GM20431 (cell line): ENCODE data around the gene LINC00305.

Experiments used
- in situ Hi-C: fragments of 300-500 bp; cut with MseI, MboI; formaldehyde crosslinking; loops from one replicate; pipeline ENCODE4 v1.15.0; 2020; ENCODE audit warnings: low sequenced_read_pairs; ENCODE audit not compliant: unreplicated experiment

LINC00305 gene

DNA sequence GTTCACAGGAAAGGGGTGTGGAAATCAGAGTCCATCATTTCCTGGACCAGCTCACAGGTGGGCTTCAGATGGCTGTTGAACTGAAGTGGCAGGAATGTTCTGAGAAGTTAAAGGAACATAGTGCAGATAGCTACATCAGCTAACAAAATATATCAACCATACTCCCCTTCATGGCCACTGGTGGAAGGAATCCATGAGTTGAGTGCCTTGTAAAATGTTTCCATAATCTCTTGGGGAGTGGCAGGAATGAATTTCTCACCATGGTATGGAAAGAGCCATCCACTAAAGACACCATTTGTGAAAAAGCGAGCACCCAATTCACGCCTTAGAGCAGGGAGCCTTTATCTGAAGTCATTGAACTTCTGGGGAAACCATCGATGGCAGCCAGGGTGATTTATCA, at the start of gene LINC00305:
Gene LINC00305 (minus strand): TSS at position 101 of the 400 bp plus-strand sequence.
- in situ Hi-C loops, result no loop called here

DNA sequence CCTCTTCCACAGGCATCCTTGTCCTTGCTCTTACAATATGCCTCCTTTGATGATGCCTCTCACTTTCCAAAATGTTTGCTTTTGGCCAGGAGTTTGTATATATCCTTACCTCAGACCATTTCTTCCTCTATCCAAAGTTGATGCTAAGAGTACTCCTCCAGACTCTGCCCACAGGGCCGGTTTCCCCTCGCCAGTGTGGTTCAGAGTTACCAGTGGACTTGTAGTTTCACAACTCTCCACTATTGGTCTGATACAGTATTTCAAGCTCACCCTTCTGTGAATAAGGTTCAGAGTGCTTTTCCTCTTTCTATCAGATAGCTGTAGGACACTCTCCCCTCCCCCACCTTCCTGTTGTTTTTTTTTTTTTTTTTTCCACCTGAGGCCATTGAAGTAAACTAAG, 42.2 kb upstream of the LINC00305 start:
- in situ Hi-C loops, result no loop called here

DNA sequence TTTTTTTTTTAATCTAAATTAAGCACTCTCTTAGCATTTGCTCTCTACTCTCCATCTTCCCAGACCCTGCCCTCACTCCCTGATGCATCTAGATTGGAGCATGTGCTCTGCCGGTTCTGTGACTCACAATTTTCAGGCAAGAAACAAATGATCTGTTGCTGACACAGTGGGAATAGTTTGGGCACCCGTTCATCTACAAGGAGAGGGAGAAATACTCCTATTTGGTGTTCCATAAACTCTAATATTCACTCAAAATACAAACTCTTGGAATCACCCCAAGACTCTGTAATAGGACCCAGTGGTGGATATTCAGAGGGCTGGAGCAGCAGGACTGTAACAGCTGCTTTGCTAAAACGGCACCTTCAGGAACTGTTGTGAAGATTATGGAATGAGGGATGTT, 37.1 kb upstream of the LINC00305 start:
- in situ Hi-C loops, result no loop called here

DNA sequence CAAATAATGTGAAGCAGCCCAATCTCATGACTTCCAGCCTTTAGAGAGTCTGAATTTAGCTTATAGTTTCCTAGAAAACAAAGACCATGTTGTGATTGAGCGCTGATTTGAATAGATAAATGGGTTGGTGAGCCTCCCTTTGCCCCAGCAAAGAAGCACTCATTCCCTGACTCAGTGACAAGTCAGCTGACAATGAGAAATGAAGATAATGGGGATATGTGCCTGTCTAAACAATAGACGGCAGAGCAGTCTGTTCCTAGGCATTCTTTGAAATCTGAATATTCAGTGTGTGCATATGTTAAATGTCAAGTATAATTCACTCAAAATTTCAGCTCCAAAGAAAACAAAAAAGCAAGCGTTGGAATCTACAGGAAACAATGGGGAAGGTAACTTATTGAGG, 34.8 kb upstream of the LINC00305 start:
- in situ Hi-C loops, result no loop called here

DNA sequence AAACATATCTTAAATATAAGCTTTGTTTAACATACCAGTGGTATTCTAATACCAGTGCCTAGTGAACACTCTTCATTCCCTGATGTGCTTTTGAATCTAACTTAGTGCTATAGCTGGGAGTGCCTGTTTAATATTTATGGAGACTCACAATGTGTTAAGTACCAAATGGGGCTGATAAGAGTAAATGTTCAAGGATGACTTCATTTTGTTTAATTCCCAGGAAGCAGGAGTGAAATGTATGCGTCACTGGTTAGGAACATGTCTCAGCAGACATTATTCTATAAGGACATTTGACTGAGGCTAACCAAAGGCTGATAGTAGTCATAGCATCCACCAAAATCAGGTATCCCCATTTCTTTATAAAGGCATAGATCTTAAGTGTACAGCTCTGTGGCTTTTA, 31.7 kb upstream of the LINC00305 start:
- in situ Hi-C loops, result no loop called here

DNA sequence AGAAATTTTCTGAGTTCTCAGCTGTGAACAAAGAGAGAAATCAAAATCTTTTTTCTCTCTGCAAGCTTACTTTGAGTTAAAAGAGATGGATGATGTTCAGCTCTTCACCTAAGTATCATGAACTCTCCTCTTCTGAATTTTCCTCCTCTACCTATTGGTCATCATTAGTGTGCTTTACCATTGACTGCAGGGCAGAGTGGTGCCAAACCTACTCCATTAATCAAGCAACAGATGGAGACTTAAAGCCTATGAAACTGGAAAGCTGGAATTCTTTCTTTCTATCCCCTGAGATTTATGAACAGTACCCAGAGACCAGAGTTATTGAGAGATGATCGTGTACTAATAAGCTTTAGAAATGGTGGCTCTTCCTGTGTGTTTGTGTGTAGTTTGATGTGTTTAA, 31.3 kb upstream of the LINC00305 start:
- in situ Hi-C loops, result no loop called here

DNA sequence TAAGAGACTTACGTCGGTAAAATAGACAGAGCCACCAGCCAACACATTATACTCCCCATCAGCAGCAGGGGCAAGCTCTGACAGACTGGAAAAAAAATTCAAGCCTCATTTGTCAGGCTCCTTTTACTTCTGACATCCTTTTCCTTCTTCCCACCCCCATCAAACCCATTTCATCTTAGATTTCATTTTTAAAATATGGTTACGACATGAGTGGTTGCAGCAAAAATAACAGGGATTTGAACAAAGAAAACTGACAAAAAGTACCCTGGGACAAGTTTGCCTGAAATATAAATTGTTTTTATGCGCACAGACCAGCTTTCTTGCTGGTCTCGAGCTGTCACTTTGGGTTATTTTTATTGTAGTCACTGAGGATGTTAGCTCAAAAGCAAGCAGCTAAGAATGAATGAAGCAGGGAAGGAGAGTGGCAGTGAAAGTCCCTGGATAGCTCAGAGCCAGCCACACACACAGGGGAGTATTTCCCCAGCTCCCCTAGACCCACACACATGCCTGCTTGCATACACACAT, 30.7 kb upstream of the LINC00305 start:
- in situ Hi-C loops, result no loop called here

DNA sequence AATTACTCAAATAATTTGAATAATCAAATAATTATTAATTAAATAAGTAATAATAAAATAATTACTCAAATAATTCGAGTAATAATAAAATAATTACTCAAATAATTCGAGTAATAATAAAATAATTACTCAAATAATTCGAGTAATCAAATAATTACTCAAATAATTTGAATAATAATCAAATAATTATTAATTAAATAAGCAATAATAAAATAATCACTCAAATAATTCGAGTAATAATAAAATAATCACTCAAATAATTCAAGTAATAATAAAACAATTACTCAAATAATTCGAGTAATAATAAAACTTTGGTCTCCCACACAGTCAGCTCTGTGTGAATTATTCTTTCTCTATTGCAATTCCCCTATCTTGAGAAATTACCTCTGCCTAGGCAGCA, 30.0 kb upstream of the LINC00305 start:
- in situ Hi-C loops, result no loop called here

DNA sequence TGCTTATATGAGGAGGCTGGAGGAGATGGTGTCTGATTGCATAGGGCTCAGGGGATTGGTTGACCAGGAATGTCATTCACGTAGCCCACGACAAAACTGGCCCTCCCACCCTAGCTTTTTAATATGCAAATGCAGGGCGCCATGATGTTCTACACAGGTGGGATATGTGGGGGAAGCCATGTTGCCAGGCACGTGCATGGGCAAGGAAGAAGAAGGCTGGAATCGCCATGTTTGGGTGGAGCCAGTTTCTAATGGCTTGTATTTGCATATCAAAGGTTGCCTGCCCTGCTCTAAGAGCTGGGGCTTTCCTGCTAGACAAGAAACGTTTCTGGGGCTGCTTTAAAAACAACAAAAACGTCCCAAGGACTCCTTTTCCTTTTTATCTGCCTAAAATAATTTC, 26.5 kb upstream of the LINC00305 start:
- in situ Hi-C loops, result no loop called here

DNA sequence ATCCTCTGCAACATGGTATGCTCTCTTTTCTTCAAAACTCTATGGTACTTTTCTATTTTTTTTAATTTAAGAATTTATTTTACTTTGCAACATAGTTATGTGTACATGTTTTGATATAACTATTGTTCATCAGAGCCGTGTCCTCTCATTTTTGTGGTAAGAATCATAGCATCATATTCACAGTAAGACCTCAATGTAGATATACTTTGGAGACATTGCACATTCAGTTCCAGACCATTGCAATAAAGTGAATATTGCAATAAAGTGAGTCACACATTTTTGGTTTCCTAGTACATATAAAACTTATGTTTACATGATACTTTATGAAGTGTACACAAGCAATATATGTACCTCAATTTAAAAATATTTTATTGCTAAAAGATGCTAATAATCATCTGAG, 22.7 kb upstream of the LINC00305 start:
- in situ Hi-C loops, result no loop called here

DNA sequence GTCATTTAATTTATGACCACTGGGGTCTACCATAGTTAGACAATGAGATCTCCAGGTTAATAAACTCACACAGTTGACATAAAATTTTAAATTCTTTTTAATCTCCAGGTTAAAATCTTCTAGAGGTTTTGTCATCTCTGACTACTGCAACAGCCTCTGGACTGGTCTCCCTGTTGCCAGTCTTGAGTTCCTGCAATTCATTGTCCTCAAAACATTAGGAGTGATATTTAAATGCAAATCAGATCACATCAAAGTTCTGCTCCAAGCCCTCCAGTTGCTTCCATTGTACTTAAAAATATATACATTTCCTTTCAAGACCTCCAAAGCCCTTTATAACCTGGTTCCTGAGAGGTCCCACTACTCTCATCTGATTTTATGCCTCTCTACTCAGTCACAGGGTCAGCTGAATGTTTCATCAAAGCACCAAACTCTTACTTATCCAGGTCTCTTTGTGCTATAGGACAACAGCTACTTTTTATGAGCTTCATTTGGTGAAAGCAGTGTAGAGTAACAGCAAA, 18.6 kb upstream of the LINC00305 start:
- in situ Hi-C loops, result no loop called here

DNA sequence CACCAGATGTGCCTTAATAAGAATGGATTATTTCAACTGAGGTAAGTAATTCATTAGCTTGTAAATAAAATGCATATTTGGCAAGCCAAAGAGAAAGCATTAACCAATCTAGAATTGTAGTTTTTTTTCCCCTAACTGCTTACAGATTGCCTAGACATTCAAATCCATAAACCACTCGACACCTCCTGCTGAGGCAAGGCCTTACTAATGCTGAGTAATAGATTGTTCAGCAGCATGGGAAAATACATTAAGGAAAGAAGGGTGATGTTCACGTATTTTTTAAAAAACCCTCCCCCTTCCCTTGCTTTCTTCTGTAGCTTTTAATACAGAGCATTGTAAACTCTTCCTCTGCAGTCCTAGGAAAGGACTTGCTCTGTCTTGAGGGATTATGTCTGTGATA, 17.0 kb upstream of the LINC00305 start:
- in situ Hi-C loops, result no loop called here

DNA sequence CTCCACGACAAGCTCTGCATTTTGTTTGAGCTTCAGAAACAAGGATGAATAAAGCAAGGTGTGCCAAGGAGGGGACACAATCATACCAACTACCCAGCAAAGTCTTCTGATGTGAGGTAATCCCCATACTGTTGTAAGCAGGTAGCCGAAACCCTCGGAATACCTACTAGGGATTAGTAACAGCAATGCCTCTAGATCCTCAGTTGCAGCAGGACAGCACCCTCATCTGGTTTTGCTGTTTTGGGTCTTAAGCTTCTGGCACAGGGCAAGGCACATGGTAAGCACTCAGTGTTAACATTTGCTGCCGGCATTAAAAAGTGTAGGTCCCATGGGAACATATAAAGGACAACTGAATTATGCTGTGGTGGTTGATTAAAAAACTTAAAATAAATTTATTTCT, 16.0 kb upstream of the LINC00305 start:
- in situ Hi-C loops, result no loop called here

DNA sequence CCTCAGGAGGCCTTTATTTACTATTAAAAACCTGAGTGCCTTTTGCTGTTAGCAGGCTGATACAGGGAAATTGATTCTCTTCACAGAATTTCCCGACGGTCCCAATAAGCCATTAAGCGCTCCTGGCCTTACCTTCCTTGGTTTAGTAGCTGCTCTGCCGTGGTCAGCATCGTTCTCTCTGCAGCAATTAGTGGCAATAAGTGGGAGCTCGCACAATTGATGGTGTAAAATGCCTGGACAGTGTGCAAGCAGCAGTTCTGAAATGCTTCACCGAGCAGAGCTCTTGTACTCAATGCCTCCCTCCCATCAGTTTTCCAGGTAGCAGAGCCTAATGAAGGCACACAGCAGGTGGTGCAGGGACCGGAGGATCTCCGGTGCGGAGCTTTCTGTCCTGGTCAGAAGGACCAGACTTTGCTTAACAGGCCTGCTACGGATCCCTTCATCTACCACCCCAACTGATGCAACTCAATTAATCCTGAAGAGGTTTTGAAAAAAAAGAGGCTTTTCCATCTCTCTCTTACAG, 1.1 kb upstream of the LINC00305 start:
- in situ Hi-C loops, result no loop called here

DNA sequence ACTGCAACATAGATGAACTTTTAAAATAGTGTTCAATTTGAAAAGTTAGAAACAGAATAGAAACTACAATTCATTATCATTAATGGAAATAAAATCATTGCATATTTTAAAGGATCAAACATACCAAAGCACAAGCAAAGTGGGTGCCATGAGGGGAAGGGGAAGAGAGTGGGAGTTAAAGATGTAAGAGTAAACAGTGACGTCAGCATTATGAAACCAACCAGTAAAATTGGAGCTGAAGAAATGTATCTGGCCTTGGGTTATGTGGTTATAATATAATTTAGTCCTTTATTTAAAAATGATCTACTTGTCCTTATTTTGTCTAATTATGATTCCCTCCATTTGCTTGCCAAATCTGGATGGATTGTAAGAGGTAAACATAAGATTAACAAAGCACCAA, 6.0 kb downstream of the LINC00305 start:
- in situ Hi-C loops, result no loop called here

DNA sequence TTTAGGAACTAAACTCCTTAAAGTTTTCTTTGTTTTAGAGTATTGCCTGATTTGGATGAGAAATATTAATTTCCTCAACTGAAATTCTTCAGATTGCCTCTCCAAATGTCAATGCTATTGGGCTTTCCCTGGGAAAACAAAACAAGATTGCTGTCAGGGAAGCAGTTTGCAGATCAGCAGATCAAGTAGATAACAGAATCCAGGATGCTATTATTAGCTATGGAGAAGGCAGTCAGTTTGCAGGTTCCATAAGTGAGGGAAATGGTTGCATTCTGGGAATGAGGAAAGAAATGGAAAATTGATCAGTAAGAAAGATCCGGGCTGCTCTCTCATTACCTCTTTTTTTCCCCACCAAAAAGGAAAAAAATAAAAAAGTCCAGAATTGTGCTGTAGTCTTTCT, 11.0 kb downstream of the LINC00305 start:
- in situ Hi-C loops, result no loop called here

DNA sequence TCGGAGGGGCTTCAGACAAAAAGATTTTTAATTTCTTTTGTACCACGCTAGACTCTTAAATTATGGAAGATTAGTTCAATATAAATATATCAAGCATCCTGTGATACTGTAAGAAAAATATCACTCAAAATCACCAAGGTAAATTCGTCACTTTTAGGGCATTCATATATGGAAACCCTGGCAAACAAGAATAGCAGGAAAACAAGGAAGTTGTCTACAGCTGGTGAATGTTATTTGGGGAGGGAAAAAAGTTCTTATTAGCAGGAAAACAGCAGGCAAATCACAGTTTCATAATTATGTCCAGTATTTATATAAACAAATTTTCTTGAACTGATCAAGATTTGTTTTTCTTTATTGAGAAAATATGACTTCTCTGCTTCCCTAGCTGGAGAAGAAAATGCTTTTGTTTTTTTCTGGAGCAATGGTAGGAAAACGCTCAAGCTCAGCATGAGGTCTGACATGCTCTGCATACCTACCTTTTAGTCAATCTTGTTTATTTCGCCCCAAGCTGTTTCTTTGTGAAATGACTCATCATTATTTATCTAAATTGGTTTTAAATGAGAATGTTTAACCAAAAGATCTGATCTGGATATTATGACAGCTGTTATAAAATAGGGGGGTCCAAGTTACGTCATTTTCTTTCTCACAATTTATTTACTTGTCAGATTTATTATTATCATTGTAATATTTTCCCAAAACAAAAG, 14.7 kb downstream of the LINC00305 start:
- in situ Hi-C loops, result no loop called here

DNA sequence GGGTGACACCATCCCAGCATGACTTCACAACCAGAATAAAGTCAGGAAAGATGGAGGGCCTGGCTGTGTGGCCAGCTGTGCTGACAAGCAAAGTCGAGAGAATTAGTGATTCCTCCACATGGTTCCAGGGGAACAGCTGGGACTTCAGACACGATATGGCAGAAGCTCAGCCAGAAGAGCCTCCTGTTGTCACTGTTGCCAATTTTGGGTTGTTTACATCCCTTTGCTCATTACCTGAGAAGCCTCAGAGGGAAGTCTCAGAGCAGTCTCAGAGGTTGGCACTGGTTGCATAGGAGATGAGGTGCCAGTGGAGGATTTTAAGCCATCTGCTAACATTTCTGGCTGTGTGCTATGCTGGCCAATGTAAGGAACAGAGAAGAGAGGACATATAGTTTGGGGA, 16.0 kb downstream of the LINC00305 start:
- in situ Hi-C loops, result no loop called here

DNA sequence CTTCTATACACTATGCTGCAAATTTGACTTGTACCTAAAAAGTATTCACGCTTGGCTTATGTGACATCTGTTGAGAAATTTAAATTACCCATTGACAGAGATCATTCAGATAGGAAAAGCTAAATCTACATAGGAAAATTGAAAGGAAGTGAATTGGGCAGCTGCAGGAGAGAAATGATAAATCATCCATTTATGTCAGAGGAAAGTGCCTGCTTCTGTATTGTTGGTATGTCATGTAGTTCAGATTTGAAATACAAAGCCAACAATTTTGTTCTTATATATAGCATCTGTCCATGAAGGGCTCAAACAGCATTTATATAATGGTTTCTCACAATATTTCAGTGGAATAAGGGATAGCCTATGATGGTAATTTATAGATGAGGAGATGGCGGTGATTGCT, 17.6 kb downstream of the LINC00305 start:
- in situ Hi-C loops, result no loop called here

DNA sequence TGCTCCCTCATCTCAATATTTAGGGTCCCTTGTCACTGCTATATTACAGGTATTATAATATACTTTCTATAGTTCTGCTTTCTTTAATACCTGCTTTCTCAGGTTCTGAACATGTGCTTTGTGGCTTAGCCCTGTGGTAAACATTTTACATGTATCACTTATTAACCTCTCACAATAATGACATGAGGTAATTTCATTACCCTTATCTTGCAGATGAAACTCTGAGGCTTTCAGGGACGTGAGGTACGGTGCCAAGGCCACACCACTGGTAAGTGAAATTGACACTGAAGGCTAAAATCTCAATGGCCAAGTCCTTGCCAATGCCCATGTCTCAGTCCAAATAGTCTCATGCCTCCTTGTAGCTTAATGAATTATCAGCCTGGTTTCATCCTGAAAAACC, 21.7 kb downstream of the LINC00305 start:
- in situ Hi-C loops, result no loop called here

DNA sequence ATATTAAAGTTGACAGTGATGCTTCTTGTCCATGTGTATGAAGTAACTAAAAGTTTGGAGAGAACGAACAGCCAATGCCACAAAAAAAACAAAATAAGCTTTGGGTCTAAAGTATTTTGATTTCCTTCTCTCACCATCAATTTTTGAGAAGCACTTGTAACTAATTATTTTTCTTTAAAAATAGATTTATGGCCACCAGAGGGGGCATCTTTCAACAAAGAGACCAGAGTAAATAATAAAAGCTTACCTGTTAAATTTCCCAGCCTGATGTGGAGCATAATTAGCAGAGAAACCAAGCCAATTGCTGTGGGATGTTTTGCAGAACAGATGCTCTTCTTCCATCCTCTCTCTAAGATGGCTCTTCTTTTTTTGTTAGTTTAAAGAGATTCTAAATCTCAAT, 29.0 kb downstream of the LINC00305 start:
- in situ Hi-C loops, result no loop called here

DNA sequence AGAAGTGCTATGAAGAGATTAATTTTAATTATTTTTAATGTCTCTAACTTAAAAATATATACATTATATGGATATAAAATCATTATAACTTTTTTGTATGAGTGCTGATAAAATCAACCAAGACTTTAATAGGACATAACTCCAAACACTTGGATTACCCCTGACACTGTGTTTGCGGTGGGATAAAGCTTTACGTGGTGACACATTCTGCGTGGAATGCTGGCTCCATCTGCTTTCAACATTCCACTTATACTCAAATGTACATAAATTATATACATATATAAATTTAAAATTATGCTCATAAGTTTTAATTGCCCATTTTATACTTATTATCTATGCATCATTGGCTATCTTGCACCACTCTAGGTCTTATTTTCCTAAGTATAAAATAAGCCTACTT, 30.5 kb downstream of the LINC00305 start:
- in situ Hi-C loops, result no loop called here
